HepG2 (cell line): ENCODE results near the gene TMIGD3.

Source experiments
- CTCF ChIP-seq: sonication (generic); formaldehyde crosslinking; IDR thresholded peaks from 2 replicates; pipeline ENCODE4 v1.5.0; 2020; ENCODE audit warnings: mild to moderate bottlenecking, missing genetic modification reagents, moderate library complexity
- ESRRA ChIP-seq: sonication (generic); formaldehyde crosslinking; IDR thresholded peaks from 2 replicates; pipeline ENCODE4 v1.5.1; 2020; ENCODE audit warnings: mild to moderate bottlenecking, low read depth, missing genetic modification reagents
- HDAC2 ChIP-seq: sonication (generic); formaldehyde crosslinking; IDR thresholded peaks from 2 replicates; pipeline ENCODE4 v1.4.0; 2020; ENCODE audit warnings: missing genetic modification reagents
- HDAC6 ChIP-seq: fragments of 200-600 bp; sonication (generic); IDR thresholded peaks from 2 replicates; pipeline ENCODE4 v1.7.0; 2017; ENCODE audit warnings: mild to moderate bottlenecking, antibody characterized with exemption, low read length, low read depth
- HMGXB4 ChIP-seq, 2 experiments: sonication (generic) in 1 of 2; formaldehyde crosslinking in 1 of 2; IDR thresholded peaks; 2 replicates each; pipeline versions ENCODE4 v1.4.0 to v1.6.1; 2018 to 2020; ENCODE audit warnings: missing genetic modification reagents in 2 of 2, borderline replicate concordance in 1 of 2, low read depth in 1 of 2, mild to moderate bottlenecking in 1 of 2, missing biosample characterization in 1 of 2
- JUND ChIP-seq: sonication (generic); formaldehyde crosslinking; IDR thresholded peaks from 2 replicates; pipeline ENCODE4 v1.8.0; 2022; ENCODE audit warnings: mild to moderate bottlenecking, missing genetic modification reagents
- POGK ChIP-seq: sonication (generic); formaldehyde crosslinking; conservative IDR thresholded peaks from 2 replicates; pipeline ENCODE4 v1.8.0; 2022; ENCODE audit warnings: mild to moderate bottlenecking, moderate library complexity, missing genetic modification reagents
- RXRA ChIP-seq: sonication (generic); formaldehyde crosslinking; IDR thresholded peaks from 2 replicates; pipeline ENCODE4 v1.5.1; 2020; ENCODE audit warnings: missing genetic modification reagents
- SNRNP70 ChIP-seq: fragments of 200-400 bp; formaldehyde crosslinking; IDR thresholded peaks from 2 replicates; pipeline ENCODE4 v1.6.1; 2017; ENCODE audit warnings: mild to moderate bottlenecking, low read depth, low read length, moderate library complexity
- ZBTB33 ChIP-seq: sonication (generic); formaldehyde crosslinking; IDR thresholded peaks from 2 replicates; pipeline ENCODE4 v1.4.0; 2020; ENCODE audit warnings: missing genetic modification reagents
- ZBTB7B ChIP-seq: sonication (generic); formaldehyde crosslinking; IDR thresholded peaks from 2 replicates; pipeline ENCODE4 v1.4.0; 2020; ENCODE audit warnings: missing genetic modification reagents
- ZC3H4 ChIP-seq: sonication (generic); formaldehyde crosslinking; IDR thresholded peaks from 2 replicates; pipeline ENCODE4 v1.4.0; 2020; ENCODE audit warnings: missing genetic modification reagents, borderline replicate concordance
- ZNF251 ChIP-seq: sonication (generic); formaldehyde crosslinking; IDR thresholded peaks from 2 replicates; pipeline ENCODE4 v1.9.0; 2021; ENCODE audit warnings: mild to moderate bottlenecking, missing genetic modification reagents
- ZNF3 ChIP-seq: IDR thresholded peaks from 2 replicates; pipeline ENCODE4 v1.7.0; 2017; ENCODE audit warnings: inconsistent platforms

GRCh38 chr1:111486431-111486830 is 17.0 kb downstream of the TMIGD3 start:
- TF ChIP-seq HDAC2 (CRISPR knock-in tag) (no peak), SNRNP70 (no peak), ESRRA (CRISPR knock-in tag) (no peak), ZNF3 (no peak), POGK (CRISPR knock-in tag) (no peak), CTCF (CRISPR knock-in tag) (no peak), ZBTB33 (no peak), JUND (no peak), ZBTB7B (CRISPR knock-in tag) (no peak), ZC3H4 (CRISPR knock-in tag) (no peak), RXRA (no peak), ZNF251 (no peak), HMGXB4 (CRISPR knock-in tag; IDR thresholded peaks at IDR 0.05; ENCODE audit: borderline replicate concordance in 1 of 2, low read depth in 1 of 2) (no peak), HDAC6 (no peak)
